Measurements from ENCODE around the gene TRIP12.
A peak's percentile ranks its signal among the peaks of the same experiment; 100 is the strongest.

TRIP12 gene

GRCh38 chr2:229715895-229716507, 205.8 kb downstream of the TRIP12 start:
- no peak for DNase-seq (ENCODE audit: low read depth in 2 of 2)

GRCh38 chr2:229714736-229715541, 206.9 kb downstream of the TRIP12 start:
- DNase-seq (ENCODE audit: low read depth in 2 of 2): peak; percentile 13 to 31

- DNase-seq (ENCODE audit: low read depth in 2 of 2): peak; percentile 29 to 30
Observed at GRCh38 chr2:229714080-229714735, 207.6 kb downstream of the TRIP12 start, which contains the start of gene DNER. TSS of gene DNER (minus strand) at chr2:229714555. CDS start at chr2:229714423, 132 bp downstream.
